Mucosa of descending colon (tissue), 3 donors: ENCODE measurements around the gene ASCL5. TPM values are rescaled to one million over a fixed set of nuclear protein-coding genes. Genes with fewer than 3 reads are reported as not detected.

Experiments used
- ATAC-seq: fragments of 200-7000 bp; cut with Tn5 transposase; one replicate; pipeline ENCODE4 v1.9.1; 2020; ENCODE audit warnings: mild to moderate bottlenecking, moderate library complexity
- DNase-seq, 3 donors: peaks; one replicate each; pipeline ENCODE4 v3.0.0-alpha.2; 2020
- H3K36me3 ChIP-seq: fragments of 200-600 bp; one replicate; pipeline ENCODE4 v1.8.0; 2021; ENCODE audit warnings: low read depth, mild to moderate bottlenecking
- H3K4me1 ChIP-seq: fragments of 200-600 bp; one replicate; pipeline ENCODE4 v1.8.0; 2021; ENCODE audit warnings: low read depth, mild to moderate bottlenecking
- H3K4me3 ChIP-seq: fragments of 200-600 bp; one replicate; pipeline ENCODE4 v1.8.0; 2021; ENCODE audit warnings: mild to moderate bottlenecking
- H3K9me3 ChIP-seq: fragments of 200-600 bp; one replicate; pipeline ENCODE4 v1.8.0; 2021; ENCODE audit warnings: mild to moderate bottlenecking
- intact Hi-C, 2 donors: fragments of 100-400 bp; cut with DNase I in 1 of 2; cut with micrococcal nuclease in 1 of 2; formaldehyde crosslinking; loops; one replicate each; pipeline versions ENCODE4 v1.11.0 to v1.11.1; 2022; cut with DNase I, micrococcal nuclease
- total RNA-seq, 3 donors: library from RNA; stranded (reverse); fragmentation: NEBNext Ultra II Directional in 2 of 3; extraction: Animal tissue kit (Norgen Biotek cat#: 25700) in 2 of 3; gene quantifications; one replicate each; pipeline versions ENCODE4 v1.2.1 to v1.2.4, GENCODE V29; 2021 to 2023
- TF ChIP-seq, protein P1 (sequence below): fragments of 200-600 bp; IDR thresholded peaks from one replicate; pipeline ENCODE4 v1.8.0; 2022; ENCODE audit warnings: antibody characterized with exemption, mild to moderate bottlenecking
- donor health status: DM: no; HTN: no; CAD: no; lungs with moderate emphysema.
- donor health status: DM: no; HTN: no; CAD: no.
- donor health status: DM: no; HTN: yes; CAD: no.

The ASCL5 gene
- total RNA-seq, 3 donors from 2014 or later = not detected

- Histone ChIP-seq H3K4me1 (no peaks in the 10 kb centered on the region), H3K4me3 (no peak overlapping the region), H3K36me3 (no peaks in the 10 kb centered on the region), H3K9me3 (no peaks in the 10 kb centered on the region)
- ATAC-seq = no peak
- DNase-seq = no peak
- intact Hi-C loops = no loop called here
- TF ChIP-seq, protein P1, sequence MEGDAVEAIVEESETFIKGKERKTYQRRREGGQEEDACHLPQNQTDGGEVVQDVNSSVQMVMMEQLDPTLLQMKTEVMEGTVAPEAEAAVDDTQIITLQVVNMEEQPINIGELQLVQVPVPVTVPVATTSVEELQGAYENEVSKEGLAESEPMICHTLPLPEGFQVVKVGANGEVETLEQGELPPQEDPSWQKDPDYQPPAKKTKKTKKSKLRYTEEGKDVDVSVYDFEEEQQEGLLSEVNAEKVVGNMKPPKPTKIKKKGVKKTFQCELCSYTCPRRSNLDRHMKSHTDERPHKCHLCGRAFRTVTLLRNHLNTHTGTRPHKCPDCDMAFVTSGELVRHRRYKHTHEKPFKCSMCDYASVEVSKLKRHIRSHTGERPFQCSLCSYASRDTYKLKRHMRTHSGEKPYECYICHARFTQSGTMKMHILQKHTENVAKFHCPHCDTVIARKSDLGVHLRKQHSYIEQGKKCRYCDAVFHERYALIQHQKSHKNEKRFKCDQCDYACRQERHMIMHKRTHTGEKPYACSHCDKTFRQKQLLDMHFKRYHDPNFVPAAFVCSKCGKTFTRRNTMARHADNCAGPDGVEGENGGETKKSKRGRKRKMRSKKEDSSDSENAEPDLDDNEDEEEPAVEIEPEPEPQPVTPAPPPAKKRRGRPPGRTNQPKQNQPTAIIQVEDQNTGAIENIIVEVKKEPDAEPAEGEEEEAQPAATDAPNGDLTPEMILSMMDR = no peak
Measured at GRCh38 chr1:201146626-201147390, 19.8 kb upstream of the ASCL5 start.

GRCh38 chr1:201145816-201146215, 18.8 kb upstream of the ASCL5 start:
- H3K9me3 ChIP-seq = no peaks in the 10 kb centered on the region
- DNase-seq (no peak), ATAC-seq (no peak)
- H3K4me1 ChIP-seq = no peaks in the 10 kb centered on the region
- no peaks in the 10 kb centered on the region for H3K36me3 ChIP-seq
- intact Hi-C loops = no loop called here
- TF ChIP-seq, protein P1 = no peak
- no peak overlapping the region for H3K4me3 ChIP-seq

GRCh38 chr1:201145132-201145531, 18.1 kb upstream of the ASCL5 start:
- H3K9me3 ChIP-seq = no peaks in the 10 kb centered on the region
- no peaks in the 10 kb centered on the region for H3K4me1 ChIP-seq
- H3K36me3 ChIP-seq = no peaks in the 10 kb centered on the region
- intact Hi-C loops = no loop called here
- no peak overlapping the region for H3K4me3 ChIP-seq
- TF ChIP-seq, protein P1 = no peak
- no peak for DNase-seq
- ATAC-seq = no peak

GRCh38 chr1:201144701-201145100, 17.7 kb upstream of the ASCL5 start:
- Histone ChIP-seq H3K9me3 (no peaks in the 10 kb centered on the region), H3K36me3 (no peaks in the 10 kb centered on the region), H3K4me3 (no peak overlapping the region), H3K4me1 (no peaks in the 10 kb centered on the region)
- TF ChIP-seq, protein P1 = no peak
- DNase-seq (no peak), ATAC-seq (no peak)
- intact Hi-C loops = no loop called here

- Histone ChIP-seq H3K4me1 (no peaks in the 10 kb centered on the region), H3K9me3 (no peaks in the 10 kb centered on the region), H3K36me3 (no peaks in the 10 kb centered on the region), H3K4me3 (no peak overlapping the region)
- TF ChIP-seq, protein P1 = no peak
- ATAC-seq (no peak), DNase-seq (no peak)
- intact Hi-C loops = no loop called here
Measured at GRCh38 chr1:201143726-201144635, 17.0 kb upstream of the ASCL5 start.
